Measurements from ENCODE around the gene PLCB1. TPM values are rescaled to one million over a fixed set of nuclear protein-coding genes. Genes with fewer than 3 reads are reported as not detected.

Gene PLCB1
- total and polyA plus RNA-seq, 2 donors (not counting 3 experiments of a cell fraction or from before 2014, with no cell fraction given), result 10.2 to 53.4 TPM

DNA sequence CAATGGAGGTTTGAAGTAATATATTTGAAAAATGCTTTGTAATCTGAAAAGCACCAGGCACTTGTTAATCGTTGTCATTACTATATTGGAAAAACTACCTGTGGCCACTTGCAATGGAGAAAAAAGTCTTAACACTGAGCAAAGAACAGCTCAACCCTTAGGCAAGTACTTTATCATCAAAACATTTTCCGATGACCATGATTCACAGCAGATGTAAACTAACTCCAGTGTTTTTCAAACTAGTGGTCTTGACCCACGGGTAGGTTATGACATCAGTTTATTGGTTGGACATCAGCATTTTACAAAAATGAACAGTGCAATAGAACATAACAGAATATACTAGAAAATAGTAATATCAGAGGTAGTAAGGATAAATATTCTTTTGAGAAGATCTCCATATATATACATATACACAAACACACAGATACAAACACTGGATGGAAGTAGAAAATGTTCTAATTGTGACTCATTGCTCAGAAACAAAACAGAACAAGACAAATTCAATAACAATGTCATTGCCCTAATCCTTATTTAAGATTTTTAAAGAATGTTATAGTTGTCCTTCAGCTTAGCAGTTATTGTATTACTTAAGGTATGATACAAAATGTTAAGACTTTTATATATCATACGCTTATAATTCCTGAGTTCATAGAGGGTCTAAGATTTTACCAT is 123.0 kb downstream of the PLCB1 start:
- no peak for FAIRE-seq
- no peak for TF ChIP-seq POLR2AphosphoS5 (IDR thresholded peaks at IDR 0.05; ENCODE audit: insufficient read depth, low read depth, low read length)
- peak; percentile 11 for TF ChIP-seq FOS (IDR thresholded peaks at IDR 0.05; ENCODE audit: borderline replicate concordance, insufficient read depth, low read length)
- no peak overlapping the region for H3K4me2 ChIP-seq (ENCODE audit: insufficient read depth, low read length)
- dilution Hi-C loops (cut with MboI; ENCODE audit: extremely low pct_ligation_motif_present, low sequenced_read_pairs) (no loop called here), intact Hi-C loops (cut with micrococcal nuclease) (loop anchor here (5.0 kb wide), 1 partner anchor 103 kb away; no protein-coding TSS in a partner anchor)
- H3K4me1 ChIP-seq (ENCODE audit: control insufficient read depth, extremely low read depth, insufficient read depth, low read length), result peaks cover 5% of the 10 kb centered on the region
- BruUV-seq (replicated peaks), result no TSS peak
- no peaks in the 10 kb centered on the region for H3K36me3 ChIP-seq (ENCODE audit: control insufficient read depth in 2 of 2, extremely low read depth in 1 of 2, insufficient read depth in 2 of 2, low read length in 2 of 2)
- H4K20me1 ChIP-seq (replicated peaks; ENCODE audit: control insufficient read depth, extremely low read depth, insufficient read depth, low read length), result no peaks in the 10 kb centered on the region
- no peaks in the 10 kb centered on the region for H3K27me3 ChIP-seq (ENCODE audit: control insufficient read depth in 2 of 2, insufficient read depth in 2 of 2, low read length in 2 of 2)
- H3K79me2 ChIP-seq (ENCODE audit: control insufficient read depth, insufficient read depth, low read length), result no peaks in the 10 kb centered on the region
- H3K4me3 ChIP-seq (replicated peaks in 1 of 3; ENCODE audit: insufficient read depth in 1 of 3, low read depth in 1 of 3, low read length in 3 of 3), result no peak overlapping the region
- H3K9ac ChIP-seq (replicated peaks; ENCODE audit: extremely low read depth, insufficient read depth, low read length), result no peak overlapping the region
- DNase-seq (ENCODE audit: low read depth, low spot score), result peak; percentile 28
- H2AFZ ChIP-seq (ENCODE audit: low read depth, low read length), result no peak overlapping the region
- no peak overlapping the region for H3K27ac ChIP-seq (ENCODE audit: insufficient read depth, low read depth, low read length)
- CTCF ChIA-PET, result interaction anchor here (0.6 to 1.0 kb wide), 2 partner anchors 93 to 504 kb away, joined by 4 read pairs; no protein-coding TSS in a partner anchor
- POLR2A ChIA-PET, result no interaction called here
- no peaks in the 10 kb centered on the region for H3K9me1 ChIP-seq (replicated peaks; ENCODE audit: control insufficient read depth, extremely low read depth, insufficient read depth, low read length)
- H3K9me3 ChIP-seq (replicated peaks; ENCODE audit: control insufficient read depth, insufficient read depth, low read length), result no peaks in the 10 kb centered on the region

DNA sequence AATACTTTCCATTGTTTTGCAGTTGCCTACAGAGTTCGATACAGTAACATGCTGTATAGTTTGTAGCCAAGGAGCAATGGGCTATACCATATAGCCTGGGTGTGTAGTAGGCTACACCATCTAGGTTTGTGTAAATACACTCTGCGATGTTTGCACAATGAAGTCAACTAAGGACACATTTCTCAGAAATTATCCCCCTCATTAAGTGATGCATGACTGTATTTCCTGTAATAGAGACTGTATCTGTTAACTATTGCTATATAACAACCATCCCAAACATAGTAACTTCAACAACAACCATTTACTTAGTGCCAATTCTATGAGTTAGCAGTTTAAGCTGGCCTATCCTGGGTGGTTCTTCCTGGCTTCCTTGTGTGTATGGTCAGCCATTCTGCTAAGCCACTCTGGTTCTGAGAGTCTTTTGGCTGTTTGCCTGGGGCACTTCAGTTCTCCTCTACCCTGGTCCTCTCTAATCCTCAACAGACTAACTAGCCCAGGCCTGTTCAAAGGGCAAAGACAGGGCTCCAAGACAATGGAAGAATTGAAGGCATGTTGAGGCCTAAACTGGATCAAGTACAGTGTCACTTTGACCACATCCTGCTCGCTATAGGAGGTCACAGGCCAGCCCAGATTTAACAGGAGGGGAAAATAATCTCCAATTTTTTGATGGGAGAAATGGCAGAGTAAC is 124.0 kb downstream of the PLCB1 start:
- Histone ChIP-seq H3K9me3 (replicated peaks; ENCODE audit: control insufficient read depth, insufficient read depth, low read length) (no peaks in the 10 kb centered on the region), H4K20me1 (replicated peaks; ENCODE audit: control insufficient read depth, extremely low read depth, insufficient read depth, low read length) (no peaks in the 10 kb centered on the region), H3K4me3 (replicated peaks in 1 of 3; ENCODE audit: insufficient read depth in 1 of 3, low read depth in 1 of 3, low read length in 3 of 3) (no peak overlapping the region), H3K9ac (replicated peaks; ENCODE audit: extremely low read depth, insufficient read depth, low read length) (no peak overlapping the region), H3K36me3 (ENCODE audit: control insufficient read depth in 2 of 2, extremely low read depth in 1 of 2, insufficient read depth in 2 of 2, low read length in 2 of 2) (no peaks in the 10 kb centered on the region), H3K79me2 (ENCODE audit: control insufficient read depth, insufficient read depth, low read length) (no peaks in the 10 kb centered on the region), H2AFZ (ENCODE audit: low read depth, low read length) (no peak overlapping the region), H3K4me2 (ENCODE audit: insufficient read depth, low read length) (no peak overlapping the region), H3K27me3 (ENCODE audit: control insufficient read depth in 2 of 2, insufficient read depth in 2 of 2, low read length in 2 of 2) (no peaks in the 10 kb centered on the region), H3K27ac (ENCODE audit: insufficient read depth, low read depth, low read length) (no peak overlapping the region), H3K4me1 (ENCODE audit: control insufficient read depth, extremely low read depth, insufficient read depth, low read length) (peaks cover 5% of the 10 kb centered on the region), H3K9me1 (replicated peaks; ENCODE audit: control insufficient read depth, extremely low read depth, insufficient read depth, low read length) (no peaks in the 10 kb centered on the region)
- FAIRE-seq (no peak), DNase-seq (ENCODE audit: low read depth, low spot score) (no peak)
- TF ChIP-seq GATA2 (IDR thresholded peaks at IDR 0.05; ENCODE audit: insufficient read depth, insufficient read length, low read depth, low read length) (no peak), JUN (IDR thresholded peaks at IDR 0.05; ENCODE audit: borderline replicate concordance, insufficient read depth, insufficient read length, low read depth) (no peak), EZH2 (IDR thresholded peaks at IDR 0.05; ENCODE audit: borderline replicate concordance, low read depth, low read length, severe bottlenecking) (no peak), FOS (IDR thresholded peaks at IDR 0.05; ENCODE audit: borderline replicate concordance, insufficient read depth, low read length) (no peak), POLR2AphosphoS5 (IDR thresholded peaks at IDR 0.05; ENCODE audit: insufficient read depth, low read depth, low read length) (no peak), MYC (IDR thresholded peaks at IDR 0.05; ENCODE audit: low read depth, low read length) (no peak), POLR2A (IDR thresholded peaks at IDR 0.05; ENCODE audit: low read depth, low read length) (no peak)
- TF ChIP-seq, protein P1, sequence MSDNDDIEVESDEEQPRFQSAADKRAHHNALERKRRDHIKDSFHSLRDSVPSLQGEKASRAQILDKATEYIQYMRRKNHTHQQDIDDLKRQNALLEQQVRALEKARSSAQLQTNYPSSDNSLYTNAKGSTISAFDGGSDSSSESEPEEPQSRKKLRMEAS (IDR thresholded peaks at IDR 0.05; ENCODE audit: insufficient read depth, insufficient read length), result no peak
- TF ChIP-seq, protein P2, sequence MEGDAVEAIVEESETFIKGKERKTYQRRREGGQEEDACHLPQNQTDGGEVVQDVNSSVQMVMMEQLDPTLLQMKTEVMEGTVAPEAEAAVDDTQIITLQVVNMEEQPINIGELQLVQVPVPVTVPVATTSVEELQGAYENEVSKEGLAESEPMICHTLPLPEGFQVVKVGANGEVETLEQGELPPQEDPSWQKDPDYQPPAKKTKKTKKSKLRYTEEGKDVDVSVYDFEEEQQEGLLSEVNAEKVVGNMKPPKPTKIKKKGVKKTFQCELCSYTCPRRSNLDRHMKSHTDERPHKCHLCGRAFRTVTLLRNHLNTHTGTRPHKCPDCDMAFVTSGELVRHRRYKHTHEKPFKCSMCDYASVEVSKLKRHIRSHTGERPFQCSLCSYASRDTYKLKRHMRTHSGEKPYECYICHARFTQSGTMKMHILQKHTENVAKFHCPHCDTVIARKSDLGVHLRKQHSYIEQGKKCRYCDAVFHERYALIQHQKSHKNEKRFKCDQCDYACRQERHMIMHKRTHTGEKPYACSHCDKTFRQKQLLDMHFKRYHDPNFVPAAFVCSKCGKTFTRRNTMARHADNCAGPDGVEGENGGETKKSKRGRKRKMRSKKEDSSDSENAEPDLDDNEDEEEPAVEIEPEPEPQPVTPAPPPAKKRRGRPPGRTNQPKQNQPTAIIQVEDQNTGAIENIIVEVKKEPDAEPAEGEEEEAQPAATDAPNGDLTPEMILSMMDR (IDR thresholded peaks at IDR 0.05; ENCODE audit: extremely low read depth in 1 of 2, insufficient read depth in 1 of 2, low read depth in 1 of 2, low read length in 2 of 2), result no peak
- dilution Hi-C loops (cut with MboI; ENCODE audit: extremely low pct_ligation_motif_present, low sequenced_read_pairs), result no loop called here
- intact Hi-C loops (cut with micrococcal nuclease), result loop anchor here (5.0 kb wide), 1 partner anchor 104 kb away; no protein-coding TSS in a partner anchor
- ChIA-PET CTCF (no interaction called here), POLR2A (no interaction called here)
- no TSS peak for BruUV-seq (replicated peaks)
